Astrocyte (in vitro differentiated cells and primary cell): ENCODE results near the gene PPP1R13B. TPM values are rescaled to one million over a fixed set of nuclear protein-coding genes. Genes with fewer than 3 reads are reported as not detected.
"Not testable (repeated sequence)": the region's sequence is repeated elsewhere in the genome, so short reads cannot be mapped to it uniquely, and the experiment has no call there.

Experiments used
- DNase-seq: peaks from one replicate; pipeline ENCODE4 v3.0.0-alpha.2; 2010; ENCODE audit warnings: low read depth
- FAIRE-seq: peaks from 2 replicates; lab custom pipeline; 2011; peaks lifted over from hg19 to GRCh38; lab: Jason Lieb, UNC
- H2AFZ ChIP-seq: 2 replicates; pipeline ENCODE4 v1.6.0; 2012; ENCODE audit warnings: low read depth, low read length, inconsistent platforms
- H3K27ac ChIP-seq: 2 replicates; pipeline ENCODE4 v1.5.1; 2011; ENCODE audit warnings: low read depth, low read length, inconsistent platforms
- H3K27me3 ChIP-seq: 2 replicates; pipeline ENCODE4 v1.6.0; 2011; ENCODE audit warnings: low read length, inconsistent platforms; ENCODE audit not compliant: insufficient read depth
- H3K36me3 ChIP-seq: 2 replicates; pipeline ENCODE4 v1.5.1; 2011; ENCODE audit warnings: low read length, inconsistent platforms; ENCODE audit not compliant: insufficient read depth
- H3K4me1 ChIP-seq: 2 replicates; pipeline ENCODE4 v1.5.1; 2011; ENCODE audit warnings: low read length, inconsistent platforms; ENCODE audit not compliant: insufficient read depth
- H3K4me2 ChIP-seq: 2 replicates; pipeline ENCODE4 v1.6.0; 2012; ENCODE audit warnings: low read length, inconsistent platforms
- H3K4me3 ChIP-seq: 2 replicates; pipeline ENCODE4 v1.5.1; 2011; ENCODE audit warnings: low read depth, mild to moderate bottlenecking, low read length, inconsistent platforms; ENCODE audit not compliant: insufficient read depth
- H3K79me2 ChIP-seq: 2 replicates; pipeline ENCODE4 v1.6.0; 2012; ENCODE audit warnings: mild to moderate bottlenecking, low read length, inconsistent platforms; ENCODE audit not compliant: insufficient read depth
- H3K9ac ChIP-seq: 2 replicates; pipeline ENCODE4 v1.6.0; 2012; ENCODE audit warnings: mild to moderate bottlenecking, low read length, inconsistent platforms
- H3K9me3 ChIP-seq: 2 replicates; pipeline ENCODE4 v1.5.1; 2012; ENCODE audit warnings: low read depth, mild to moderate bottlenecking, low read length, inconsistent platforms; ENCODE audit not compliant: insufficient read depth
- H4K20me1 ChIP-seq: 2 replicates; pipeline ENCODE4 v1.6.0; 2012; ENCODE audit warnings: low read length, inconsistent platforms; ENCODE audit not compliant: insufficient read depth
- H3K27ac Mint-ChIP-seq: one replicate; pipeline ENCODE4 v1.8.0; 2021; ENCODE audit warnings: mild to moderate bottlenecking, mixed read lengths; ENCODE audit not compliant: unreplicated experiment
- H3K27me3 Mint-ChIP-seq: one replicate; pipeline ENCODE4 v1.8.0; 2021; ENCODE audit warnings: low read depth, mixed read lengths; ENCODE audit not compliant: unreplicated experiment
- H3K36me3 Mint-ChIP-seq: one replicate; pipeline ENCODE4 v1.8.0; 2021; ENCODE audit warnings: low read depth, mixed read lengths; ENCODE audit not compliant: unreplicated experiment
- H3K4me1 Mint-ChIP-seq: one replicate; pipeline ENCODE4 v1.8.0; 2021; ENCODE audit warnings: low read depth, mixed read lengths; ENCODE audit not compliant: unreplicated experiment
- H3K4me3 Mint-ChIP-seq: one replicate; pipeline ENCODE4 v1.8.0; 2021; ENCODE audit warnings: mild to moderate bottlenecking, moderate library complexity, mixed read lengths; ENCODE audit not compliant: unreplicated experiment
- H3K9me3 Mint-ChIP-seq: one replicate; pipeline ENCODE4 v1.8.0; 2021; ENCODE audit warnings: mild to moderate bottlenecking, mixed read lengths; ENCODE audit not compliant: unreplicated experiment
- EZH2 ChIP-seq: IDR thresholded peaks from 2 replicates; pipeline ENCODE4 v1.6.1; 2012; ENCODE audit warnings: mild to moderate bottlenecking, low read length, inconsistent platforms; ENCODE audit not compliant: insufficient read depth
- total RNA-seq: library from RNA; stranded (reverse); gene quantifications from 2 replicates; pipeline ENCODE4 v1.2.1, GENCODE V29; 2021
- TF ChIP-seq, protein P1 (sequence below): IDR thresholded peaks from 2 replicates; pipeline ENCODE4 v1.5.1; 2011; ENCODE audit warnings: low read depth, mild to moderate bottlenecking, inconsistent platforms, low read length, moderate library complexity; ENCODE audit not compliant: insufficient read depth

Gene PPP1R13B
- total RNA-seq, 1 donor from 2014 or later = 7.0 TPM

DNA sequence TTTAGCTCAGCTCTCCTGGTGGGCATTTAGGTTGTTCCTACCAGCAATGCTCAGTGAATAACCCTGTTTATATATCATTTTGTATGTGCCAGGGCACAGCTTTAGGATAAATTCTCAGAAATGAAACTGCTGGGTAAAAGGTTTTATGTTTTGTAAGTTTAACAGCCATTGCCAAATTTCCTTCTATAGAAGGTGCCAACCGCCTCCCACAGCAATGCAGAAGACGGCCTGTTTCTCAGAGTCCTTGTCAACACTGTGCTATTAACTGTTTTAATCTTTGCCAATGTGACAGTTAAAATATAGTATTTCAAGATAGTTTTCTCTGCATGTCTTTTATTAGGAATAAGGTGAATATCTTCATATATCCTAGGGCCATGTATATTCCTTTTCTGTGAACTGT lies 65.0 kb downstream of the PPP1R13B start:
- H3K36me3 Mint-ChIP-seq = no peaks in the 10 kb centered on the region

DNA sequence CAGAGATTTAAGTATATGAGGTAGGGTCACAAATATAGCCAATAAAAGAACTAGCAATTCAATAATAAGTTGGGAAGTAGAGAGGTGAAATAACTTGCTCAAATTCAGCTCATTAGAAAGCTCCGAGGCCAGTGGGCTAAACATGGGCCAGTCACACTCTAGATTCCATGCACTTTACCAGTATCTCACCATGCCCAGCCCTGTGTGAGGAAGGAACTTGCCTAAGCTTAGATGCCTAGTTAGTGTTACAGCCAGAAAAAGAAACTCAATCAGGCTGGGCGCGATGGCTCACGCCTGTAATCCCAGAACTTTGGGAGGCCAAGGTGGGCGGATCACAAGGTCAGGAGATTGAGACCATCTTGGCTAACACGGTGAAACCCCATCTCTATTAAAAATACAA lies 71.1 kb downstream of the PPP1R13B start:
- H3K79me2 ChIP-seq, H3K36me3 ChIP-seq, H3K27ac ChIP-seq, H3K4me1 ChIP-seq, H3K27me3 Mint-ChIP-seq, H3K4me1 Mint-ChIP-seq, H3K36me3 Mint-ChIP-seq, H3K27me3 ChIP-seq, H3K9ac ChIP-seq, DNase-seq, H4K20me1 ChIP-seq, H2AFZ ChIP-seq, FAIRE-seq, H3K9me3 ChIP-seq, H3K4me3 ChIP-seq, H3K4me3 Mint-ChIP-seq, H3K9me3 Mint-ChIP-seq, H3K4me2 ChIP-seq, H3K27ac Mint-ChIP-seq: not testable (repeated sequence)

More for the DNA sequence above, 65.0 kb downstream of the PPP1R13B start:
- H3K4me1 ChIP-seq = no peaks in the 10 kb centered on the region
- Mint-ChIP-seq H3K4me1 (no peaks in the 10 kb centered on the region), H3K27ac (no peak overlapping the region), H3K4me3 (no peak overlapping the region), H3K27me3 (no peaks in the 10 kb centered on the region), H3K9me3 (no peaks in the 10 kb centered on the region)
- TF ChIP-seq EZH2 = no peak
- TF ChIP-seq, protein P1, sequence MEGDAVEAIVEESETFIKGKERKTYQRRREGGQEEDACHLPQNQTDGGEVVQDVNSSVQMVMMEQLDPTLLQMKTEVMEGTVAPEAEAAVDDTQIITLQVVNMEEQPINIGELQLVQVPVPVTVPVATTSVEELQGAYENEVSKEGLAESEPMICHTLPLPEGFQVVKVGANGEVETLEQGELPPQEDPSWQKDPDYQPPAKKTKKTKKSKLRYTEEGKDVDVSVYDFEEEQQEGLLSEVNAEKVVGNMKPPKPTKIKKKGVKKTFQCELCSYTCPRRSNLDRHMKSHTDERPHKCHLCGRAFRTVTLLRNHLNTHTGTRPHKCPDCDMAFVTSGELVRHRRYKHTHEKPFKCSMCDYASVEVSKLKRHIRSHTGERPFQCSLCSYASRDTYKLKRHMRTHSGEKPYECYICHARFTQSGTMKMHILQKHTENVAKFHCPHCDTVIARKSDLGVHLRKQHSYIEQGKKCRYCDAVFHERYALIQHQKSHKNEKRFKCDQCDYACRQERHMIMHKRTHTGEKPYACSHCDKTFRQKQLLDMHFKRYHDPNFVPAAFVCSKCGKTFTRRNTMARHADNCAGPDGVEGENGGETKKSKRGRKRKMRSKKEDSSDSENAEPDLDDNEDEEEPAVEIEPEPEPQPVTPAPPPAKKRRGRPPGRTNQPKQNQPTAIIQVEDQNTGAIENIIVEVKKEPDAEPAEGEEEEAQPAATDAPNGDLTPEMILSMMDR = no peak
- no peaks in the 10 kb centered on the region for H3K79me2 ChIP-seq
- H3K4me2 ChIP-seq = no peak overlapping the region
- no peak for FAIRE-seq
- H4K20me1 ChIP-seq = no peaks in the 10 kb centered on the region
- no peaks in the 10 kb centered on the region for H3K36me3 ChIP-seq
- no peak overlapping the region for H3K27ac ChIP-seq
- no peaks in the 10 kb centered on the region for H3K27me3 ChIP-seq
- no peak overlapping the region for H3K9ac ChIP-seq
- H2AFZ ChIP-seq = no peak overlapping the region
- DNase-seq = no peak
- H3K9me3 ChIP-seq = no peaks in the 10 kb centered on the region
- H3K4me3 ChIP-seq = no peak overlapping the region

DNA sequence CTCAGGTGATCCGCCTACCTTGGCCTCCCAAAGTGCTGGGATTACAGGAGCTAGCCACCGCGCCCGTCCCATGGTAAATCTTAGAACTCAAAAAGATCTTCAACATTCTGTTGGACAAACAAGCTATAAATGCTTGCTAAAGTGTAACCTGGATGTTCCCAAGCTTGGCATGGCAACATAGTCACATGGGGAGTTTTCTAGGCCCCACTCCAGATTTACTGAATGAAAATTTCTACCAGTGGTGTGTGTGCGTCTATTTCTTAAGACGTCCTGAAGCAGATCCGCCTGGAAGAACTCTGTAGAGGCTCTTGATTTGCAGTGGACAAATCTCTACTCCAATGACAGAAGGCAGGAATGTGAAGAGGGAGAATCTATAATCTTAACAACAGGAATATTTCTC lies 71.9 kb downstream of the PPP1R13B start:
- no peaks in the 10 kb centered on the region for H3K9me3 Mint-ChIP-seq
- no peak overlapping the region for H3K4me3 ChIP-seq
- H3K27me3 Mint-ChIP-seq = no peaks in the 10 kb centered on the region
- no peaks in the 10 kb centered on the region for H3K4me1 Mint-ChIP-seq
- DNase-seq (no peak), FAIRE-seq (no peak)
- H3K79me2 ChIP-seq = no peaks in the 10 kb centered on the region
- H3K36me3 Mint-ChIP-seq = peaks cover 8% of the 10 kb centered on the region
- no peak overlapping the region for H3K9ac ChIP-seq
- H3K27me3 ChIP-seq = no peaks in the 10 kb centered on the region
- no peaks in the 10 kb centered on the region for H3K4me1 ChIP-seq
- H2AFZ ChIP-seq = no peak overlapping the region
- TF ChIP-seq EZH2 = no peak
- TF ChIP-seq, protein P1 = no peak
- no peak overlapping the region for H3K27ac ChIP-seq
- no peaks in the 10 kb centered on the region for H4K20me1 ChIP-seq
- no peak overlapping the region for H3K4me2 ChIP-seq
- H3K4me3 Mint-ChIP-seq = no peak overlapping the region
- H3K27ac Mint-ChIP-seq = no peak overlapping the region
- no peaks in the 10 kb centered on the region for H3K36me3 ChIP-seq
- H3K9me3 ChIP-seq = no peaks in the 10 kb centered on the region
